Measurements from ENCODE around the gene CISTR.

Gene CISTR

GRCh38 chr12:53756300-53757100, 4.7 kb upstream of the CISTR start:
- Mint-ChIP-seq H3K4me1 (peaks cover 18% of the 10 kb centered on the region), H3K36me3 (no peaks in the 10 kb centered on the region), H3K9me3 (no peaks in the 10 kb centered on the region), H3K4me3 (no peak overlapping the region), H3K27ac (no peak overlapping the region), H3K27me3 (peaks cover 22% of the 10 kb centered on the region)
- ATAC-seq (ENCODE audit: low read depth) (no peak), DNase-seq (ENCODE audit: low spot score in 2 of 2) (no peak)

- Mint-ChIP-seq H3K27me3 (peaks cover 19% of the 10 kb centered on the region), H3K27ac (no peak overlapping the region), H3K4me1 (peaks cover 18% of the 10 kb centered on the region), H3K36me3 (no peaks in the 10 kb centered on the region), H3K4me3 (no peak overlapping the region), H3K9me3 (no peaks in the 10 kb centered on the region)
- no peak for DNase-seq (ENCODE audit: low spot score in 2 of 2)
- ATAC-seq (ENCODE audit: low read depth): no peak
Observed at GRCh38 chr12:53755893-53756292, 4.1 kb upstream of the CISTR start.

- DNase-seq (ENCODE audit: low spot score in 2 of 2) (no peak), ATAC-seq (ENCODE audit: low read depth) (no peak)
- Mint-ChIP-seq H3K9me3 (no peaks in the 10 kb centered on the region), H3K4me3 (no peak overlapping the region), H3K36me3 (no peaks in the 10 kb centered on the region), H3K27me3 (peaks cover 17% of the 10 kb centered on the region), H3K4me1 (peaks cover 18% of the 10 kb centered on the region), H3K27ac (no peak overlapping the region)
Observed at GRCh38 chr12:53755451-53755891, 3.7 kb upstream of the CISTR start.

- no peak for DNase-seq (ENCODE audit: low spot score in 2 of 2)
- H3K27ac Mint-ChIP-seq: no peak overlapping the region
- no peaks in the 10 kb centered on the region for H3K36me3 Mint-ChIP-seq
- H3K27me3 Mint-ChIP-seq: peaks cover 12% of the 10 kb centered on the region
- no peaks in the 10 kb centered on the region for H3K9me3 Mint-ChIP-seq
- no peak for ATAC-seq (ENCODE audit: low read depth)
- H3K4me3 Mint-ChIP-seq: no peak overlapping the region
- peaks cover 18% of the 10 kb centered on the region for H3K4me1 Mint-ChIP-seq
Observed at GRCh38 chr12:53754633-53755264, 3.0 kb upstream of the CISTR start.

DNA sequence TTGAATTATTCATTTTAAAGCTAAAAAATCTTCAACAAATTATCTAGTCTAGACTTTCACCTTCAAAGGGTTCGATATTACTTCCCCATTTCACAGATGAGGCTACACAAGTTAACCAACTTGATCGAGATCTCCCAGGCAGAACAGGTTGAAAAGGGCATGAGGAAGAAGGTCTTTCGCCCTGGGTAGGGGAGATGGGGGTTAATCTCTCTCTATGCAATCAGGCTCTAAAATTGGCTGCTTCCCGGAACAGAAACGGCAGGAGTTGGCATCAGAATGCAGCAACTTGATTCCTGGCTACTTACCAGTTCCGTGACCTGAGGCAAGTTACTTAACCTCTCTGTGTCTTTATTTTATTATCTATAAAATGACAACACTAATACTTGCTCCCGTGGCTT, 2.4 kb upstream of the CISTR start:
- H3K27me3 Mint-ChIP-seq: peaks cover 9% of the 10 kb centered on the region
- ATAC-seq (ENCODE audit: low read depth) (peak; percentile 73), DNase-seq (ENCODE audit: low spot score in 2 of 2) (peak in 1 of 2 donors; percentile 42)
- H3K4me1 Mint-ChIP-seq: peaks cover 18% of the 10 kb centered on the region
- H3K4me3 Mint-ChIP-seq: no peak overlapping the region
- H3K9me3 Mint-ChIP-seq: no peaks in the 10 kb centered on the region
- no peaks in the 10 kb centered on the region for H3K36me3 Mint-ChIP-seq
- no peak overlapping the region for H3K27ac Mint-ChIP-seq

- Mint-ChIP-seq H3K9me3 (no peaks in the 10 kb centered on the region), H3K4me3 (no peak overlapping the region), H3K27ac (no peak overlapping the region), H3K27me3 (peaks cover 2% of the 10 kb centered on the region), H3K4me1 (peaks cover 12% of the 10 kb centered on the region), H3K36me3 (no peaks in the 10 kb centered on the region)
- no peak for DNase-seq (ENCODE audit: low spot score in 2 of 2)
- ATAC-seq (ENCODE audit: low read depth): no peak
Observed at GRCh38 chr12:53752621-53753020, 842 bp upstream of the CISTR start.

- H3K4me3 Mint-ChIP-seq: no peak overlapping the region
- H3K36me3 Mint-ChIP-seq: no peaks in the 10 kb centered on the region
- peaks cover 5% of the 10 kb centered on the region for H3K27me3 Mint-ChIP-seq
- ATAC-seq (ENCODE audit: low read depth) (no peak), DNase-seq (ENCODE audit: low spot score in 2 of 2) (no peak)
- H3K9me3 Mint-ChIP-seq: no peaks in the 10 kb centered on the region
- H3K4me1 Mint-ChIP-seq: peaks cover 15% of the 10 kb centered on the region
- no peak overlapping the region for H3K27ac Mint-ChIP-seq
Observed at GRCh38 chr12:53752192-53752601, 418 bp upstream of the CISTR start.

GRCh38 chr12:53750812-53751335, 905 bp downstream of the CISTR start:
- Mint-ChIP-seq H3K4me1 (peaks cover 14% of the 10 kb centered on the region), H3K27ac (no peak overlapping the region), H3K36me3 (no peaks in the 10 kb centered on the region), H3K9me3 (no peaks in the 10 kb centered on the region), H3K4me3 (no peak overlapping the region), H3K27me3 (peaks cover 5% of the 10 kb centered on the region)
- no peak for DNase-seq (ENCODE audit: low spot score in 2 of 2)
- peak; percentile 26 for ATAC-seq (ENCODE audit: low read depth)

- H3K27ac Mint-ChIP-seq: no peak overlapping the region
- no peaks in the 10 kb centered on the region for H3K9me3 Mint-ChIP-seq
- ATAC-seq (ENCODE audit: low read depth): no peak
Observed at GRCh38 chr12:53749986-53750811, 1.6 kb downstream of the CISTR start.

GRCh38 chr12:53748072-53748840, 3.5 kb downstream of the CISTR start:
- ATAC-seq (ENCODE audit: low read depth): no peak
- Mint-ChIP-seq H3K4me3 (no peak overlapping the region), H3K4me1 (peaks cover 16% of the 10 kb centered on the region)

More at GRCh38 chr12:53749986-53750811, 1.6 kb downstream of the CISTR start:
- Mint-ChIP-seq H3K27me3 (peaks cover 5% of the 10 kb centered on the region), H3K4me1 (peaks cover 11% of the 10 kb centered on the region), H3K4me3 (no peak overlapping the region), H3K36me3 (no peaks in the 10 kb centered on the region)
- no peak for DNase-seq (ENCODE audit: low spot score in 2 of 2)

DNA sequence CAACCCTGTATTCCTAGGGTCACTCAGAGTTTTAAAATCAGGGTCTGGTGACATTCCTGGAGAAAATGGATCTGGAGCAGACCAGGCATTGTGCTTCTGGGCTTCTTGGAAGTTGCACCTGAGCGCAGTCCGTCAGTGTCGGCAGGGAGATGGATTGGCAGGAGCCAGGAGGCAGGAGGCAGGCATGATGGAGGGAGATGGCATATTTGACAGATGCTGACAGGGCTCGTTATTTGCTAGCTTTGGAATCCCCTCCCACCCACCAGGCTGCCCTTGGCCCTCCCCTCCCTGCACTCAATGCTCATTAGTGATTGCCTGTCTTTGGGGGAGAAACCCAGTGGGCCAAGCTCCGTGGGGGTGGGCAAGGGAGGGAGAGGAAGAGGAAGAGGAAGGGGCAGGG, 4.7 kb downstream of the CISTR start:
- H3K9me3 Mint-ChIP-seq: no peaks in the 10 kb centered on the region
- ATAC-seq (ENCODE audit: low read depth) (no peak), DNase-seq (ENCODE audit: low spot score in 2 of 2) (no peak)
- H3K4me3 Mint-ChIP-seq: no peak overlapping the region
- H3K36me3 Mint-ChIP-seq: no peaks in the 10 kb centered on the region
- H3K27me3 Mint-ChIP-seq: peaks cover 18% of the 10 kb centered on the region
- H3K27ac Mint-ChIP-seq: no peak overlapping the region
- peaks cover 17% of the 10 kb centered on the region for H3K4me1 Mint-ChIP-seq

More at GRCh38 chr12:53748072-53748840, 3.5 kb downstream of the CISTR start:
- peaks cover 10% of the 10 kb centered on the region for H3K27me3 Mint-ChIP-seq
- no peak overlapping the region for H3K27ac Mint-ChIP-seq
- no peak for DNase-seq (ENCODE audit: low spot score in 2 of 2)
- H3K9me3 Mint-ChIP-seq: no peaks in the 10 kb centered on the region
- no peaks in the 10 kb centered on the region for H3K36me3 Mint-ChIP-seq

- Mint-ChIP-seq H3K27ac (no peak overlapping the region), H3K27me3 (peaks cover 18% of the 10 kb centered on the region), H3K36me3 (no peaks in the 10 kb centered on the region), H3K4me3 (no peak overlapping the region), H3K4me1 (peaks cover 17% of the 10 kb centered on the region), H3K9me3 (no peaks in the 10 kb centered on the region)
- DNase-seq (ENCODE audit: low spot score in 2 of 2) (peak; percentile 83 to 84), ATAC-seq (ENCODE audit: low read depth) (peak; percentile 71)
Observed at GRCh38 chr12:53746592-53747092, 5.1 kb downstream of the CISTR start.

GRCh38 chr12:53744751-53745150, 7.0 kb downstream of the CISTR start:
- ATAC-seq (ENCODE audit: low read depth): no peak

More at GRCh38 chr12:53744751-53745150, 7.0 kb downstream of the CISTR start:
- Mint-ChIP-seq H3K4me3 (no peak overlapping the region), H3K9me3 (no peaks in the 10 kb centered on the region), H3K4me1 (peaks cover 17% of the 10 kb centered on the region), H3K27ac (no peak overlapping the region), H3K27me3 (peaks cover 18% of the 10 kb centered on the region), H3K36me3 (no peaks in the 10 kb centered on the region)
- DNase-seq (ENCODE audit: low spot score in 2 of 2): no peak

All from memory B cell (primary cell).